PC-9 (cell line): ENCODE results near the gene SLC22A13.

Source experiments
- CTCF ChIP-seq: fragments of 200-600 bp; sonication (generic); conservative IDR thresholded peaks from 2 replicates; pipeline ENCODE4 v1.6.1; 2017; ENCODE audit warnings: mixed run types, antibody characterized with exemption, mild to moderate bottlenecking, moderate library complexity
- EZH2 ChIP-seq: fragments of 200-600 bp; sonication (generic); IDR thresholded peaks from 2 replicates; pipeline ENCODE4 v1.8.0; 2017; ENCODE audit warnings: antibody characterized with exemption, low read depth

GRCh38 chr3:38264779-38265178 is 833 bp upstream of the SLC22A13 start:
- TF ChIP-seq CTCF (no peak), EZH2 (no peak)
